H1 (cell line): ENCODE results near the gene RILPL1. TPM values are rescaled to one million over a fixed set of nuclear protein-coding genes. Genes with fewer than 3 reads are reported as not detected.
"Not testable (repeated sequence)": the region's sequence is repeated elsewhere in the genome, so short reads cannot be mapped to it uniquely, and the experiment has no call there.

Experiments
- CTCF ChIA-PET: fragments of 300-600 bp; sonication (Branson Sonifier 250); formaldehyde crosslinking; loops from one replicate; lab custom pipeline; 2021; ENCODE audit not compliant: partially characterized antibody; lab: Charles Lee
- POLR2A ChIA-PET: fragments of 300-600 bp; sonication (Branson Sonifier 250); formaldehyde crosslinking; loops from one replicate; lab custom pipeline; 2021; ENCODE audit warnings: inconsistent platforms; ENCODE audit not compliant: partially characterized antibody; lab: Charles Lee
- DNase-seq, 2 experiments: peaks; one replicate each; pipeline versions ENCODE4 v3.0.0 to v3.0.0-alpha.2; 2010 to 2022; ENCODE audit warnings: low spot score in 2 of 2, low read depth in 1 of 2, mixed read lengths in 1 of 2
- FAIRE-seq: peaks from 2 replicates; lab custom pipeline; 2011; peaks lifted over from hg19 to GRCh38; lab: Jason Lieb, UNC
- H2AFZ ChIP-seq: 2 replicates; pipeline ENCODE4 v1.8.1; 2012; ENCODE audit warnings: low read length, inconsistent platforms
- H2AK5ac ChIP-seq: 2 replicates; pipeline ENCODE4 v1.6.1; 2013; ENCODE audit warnings: low read depth, low read length
- H2BK120ac ChIP-seq: replicated peaks from 2 replicates; pipeline ENCODE3; 2013; ENCODE audit warnings: low read depth, low read length, inconsistent platforms
- H2BK12ac ChIP-seq: 2 replicates; pipeline ENCODE4 v1.6.1; 2013; ENCODE audit warnings: low read depth, low read length
- H2BK15ac ChIP-seq: 2 replicates; pipeline ENCODE4 v1.6.1; 2013; ENCODE audit warnings: low read length
- H2BK20ac ChIP-seq: 2 replicates; pipeline ENCODE4 v1.6.1; 2013; ENCODE audit warnings: low read length
- H2BK5ac ChIP-seq: 2 replicates; pipeline ENCODE4 v1.6.1; 2013; ENCODE audit warnings: low read depth, low read length
- H3K14ac ChIP-seq: 2 replicates; pipeline ENCODE4 v1.6.1; 2013; ENCODE audit warnings: inconsistent platforms; ENCODE audit not compliant: insufficient read length
- H3K18ac ChIP-seq: 2 replicates; pipeline ENCODE4 v1.6.1; 2013; ENCODE audit warnings: low read length; ENCODE audit errors: extremely low read depth
- H3K23ac ChIP-seq: 2 replicates; pipeline ENCODE4 v1.6.1; 2013; ENCODE audit warnings: inconsistent platforms; ENCODE audit not compliant: insufficient read length
- H3K23me2 ChIP-seq: 2 replicates; pipeline ENCODE4 v1.6.1; 2013; ENCODE audit warnings: low read depth, low read length
- H3K27ac ChIP-seq: 2 replicates; pipeline ENCODE4 v1.6.1; 2011; ENCODE audit warnings: low read depth, low read length, inconsistent platforms
- H3K27me3 ChIP-seq, 4 experiments: replicated peaks in 1 of 4; 1 replicate in 1 of 4; 2 replicates in 3 of 4; pipeline versions ENCODE4 v1.6.1 to v1.8.1; 2011 to 2013; ENCODE audit warnings: low read length in 3 of 4, mild to moderate bottlenecking in 3 of 4, inconsistent platforms in 2 of 4, mixed read lengths in 2 of 4, moderate library complexity in 1 of 4; ENCODE audit not compliant: control insufficient read depth in 3 of 4, insufficient read depth in 3 of 4; ENCODE audit errors: extremely low read depth in 1 of 4
- H3K36me3 ChIP-seq, 4 experiments: 2 replicates each; pipeline versions ENCODE4 v1.6.1 to v1.8.1; 2011 to 2013; ENCODE audit warnings: mild to moderate bottlenecking in 4 of 4, low read length in 3 of 4, moderate library complexity in 2 of 4, control low read depth in 1 of 4, inconsistent platforms in 1 of 4; ENCODE audit not compliant: insufficient read depth in 4 of 4, control insufficient read depth in 2 of 4
- H3K4ac ChIP-seq: replicated peaks from 2 replicates; pipeline ENCODE3; 2013; ENCODE audit warnings: low read length, low read depth, mixed read lengths, inconsistent platforms; ENCODE audit not compliant: insufficient read length
- H3K4me1 ChIP-seq, 4 experiments: replicated peaks in 1 of 4; 1 replicate in 1 of 4; 2 replicates in 3 of 4; pipeline versions ENCODE4 v1.6.1 to v1.8.1; 2011 to 2013; ENCODE audit warnings: low read length in 3 of 4, inconsistent platforms in 2 of 4, mixed read lengths in 1 of 4; ENCODE audit not compliant: insufficient read depth in 4 of 4, control insufficient read depth in 3 of 4
- H3K4me2 ChIP-seq, 2 experiments: 2 replicates each; pipeline versions ENCODE4 v1.6.1 to v1.8.1; 2011 to 2013; ENCODE audit warnings: low read depth in 2 of 2, low read length in 2 of 2, control low read depth in 1 of 2, inconsistent platforms in 1 of 2, mild to moderate bottlenecking in 1 of 2; ENCODE audit not compliant: insufficient read depth in 1 of 2
- H3K4me3 ChIP-seq, 4 experiments: fragments of 200-600, 300-600 bp in 1 of 4; sonication (generic), shearing (Covaris generic), sonication (Bioruptor Twin) in 1 of 4; 2 replicates each; pipeline versions ENCODE4 v1.5.1 to v1.8.1; 2011 to 2016; ENCODE audit warnings: low read length in 4 of 4, low read depth in 3 of 4, control low read depth in 2 of 4, inconsistent platforms in 2 of 4, mild to moderate bottlenecking in 2 of 4, mixed read lengths in 1 of 4, moderate library complexity in 1 of 4; ENCODE audit not compliant: insufficient read depth in 2 of 4; ENCODE audit errors: extremely low read depth in 1 of 4
- H3K56ac ChIP-seq: replicated peaks from 2 replicates; pipeline ENCODE3; 2013; ENCODE audit warnings: low read depth, mild to moderate bottlenecking, mixed read lengths, low read length, inconsistent platforms; ENCODE audit not compliant: insufficient read length
- H3K79me1 ChIP-seq: 2 replicates; pipeline ENCODE4 v1.6.1; 2013; ENCODE audit warnings: low read depth, low read length, control low read depth
- H3K79me2 ChIP-seq, 2 experiments: 2 replicates each; pipeline versions ENCODE4 v1.6.1 to v1.8.1; 2012 to 2013; ENCODE audit warnings: low read length in 2 of 2, mild to moderate bottlenecking in 2 of 2, inconsistent platforms in 1 of 2; ENCODE audit not compliant: insufficient read depth in 2 of 2, control insufficient read depth in 1 of 2
- H3K9ac ChIP-seq, 4 experiments: replicated peaks in 1 of 4; 1 replicate in 1 of 4; 2 replicates in 3 of 4; pipeline versions ENCODE4 v1.6.1 to v1.8.1; 2011 to 2013; ENCODE audit warnings: low read depth in 3 of 4, low read length in 3 of 4, control low read depth in 2 of 4, mild to moderate bottlenecking in 2 of 4, moderate library complexity in 2 of 4, inconsistent platforms in 1 of 4; ENCODE audit errors: extremely low read depth in 1 of 4
- H3K9me3 ChIP-seq, 2 experiments: 2 replicates each; pipeline versions ENCODE4 v1.6.1 to v1.8.1; 2012 to 2013; ENCODE audit warnings: mild to moderate bottlenecking in 2 of 2, moderate library complexity in 2 of 2, control low read depth in 1 of 2, inconsistent platforms in 1 of 2, low read depth in 1 of 2, low read length in 1 of 2, mixed read lengths in 1 of 2; ENCODE audit not compliant: insufficient read depth in 2 of 2
- H4K20me1 ChIP-seq, 2 experiments: replicated peaks in 1 of 2; 2 replicates each; pipeline versions ENCODE3 to v1.8.1; 2011 to 2013; ENCODE audit warnings: inconsistent platforms in 2 of 2, low read length in 2 of 2, mild to moderate bottlenecking in 1 of 2; ENCODE audit not compliant: insufficient read depth in 2 of 2, control insufficient read depth in 1 of 2
- H4K5ac ChIP-seq: 2 replicates; pipeline ENCODE4 v1.6.1; 2013; ENCODE audit warnings: low read length, low read depth, mixed read lengths, inconsistent platforms; ENCODE audit not compliant: insufficient read length
- H4K8ac ChIP-seq: 2 replicates; pipeline ENCODE4 v1.8.0; 2013; ENCODE audit warnings: mild to moderate bottlenecking, moderate library complexity, low read length, inconsistent platforms; ENCODE audit not compliant: insufficient read depth; ENCODE audit errors: extremely low read depth
- H4K91ac ChIP-seq: replicated peaks from 2 replicates; pipeline ENCODE3; 2013; ENCODE audit warnings: low read length, mixed read lengths, inconsistent platforms; ENCODE audit not compliant: insufficient read length
- YY1 ChIP-seq: IDR thresholded peaks from 2 replicates; pipeline ENCODE4 v1.6.1; 2011; ENCODE audit warnings: low read depth, mild to moderate bottlenecking, low read length
- WGBS, 2 experiments: shearing (Covaris generic) in 1 of 2; methylation state at CpG; one replicate each; pipeline versions ENCODE4 v1.1.6 to v1.1.7; 2013 to 2015; ENCODE audit warnings: low lambda C conversion rate in 2 of 2, mixed read lengths in 2 of 2, inconsistent platforms in 1 of 2, low coverage in 1 of 2, missing lambda C conversion rate in 1 of 2; ENCODE audit not compliant: insufficient replicate concordance in 2 of 2, insufficient coverage in 1 of 2, insufficient read length in 1 of 2; ENCODE audit errors: extremely low coverage in 1 of 2, missing lambda C conversion rate in 1 of 2; 5-methylcytosine and 5-hydroxymethylcytosine counted together
- polyA plus RNA-seq, 7 experiments: library from polyadenylated mRNA; depleted of rRNA in 3 of 7; stranded (reverse) in 5 of 7; unstranded in 2 of 7; fragments of >200 nt in 5 of 7; fragments of 200-250 nt in 2 of 7; gene quantifications; 1 replicate in 5 of 7; 2 replicates in 1 of 7; 4 replicates in 1 of 7; pipeline versions ENCODE4 v1.2.1 to v1.2.3, GENCODE V29; 2011 to 2013; ENCODE audit warnings: missing spikeins in 2 of 7, mixed read lengths in 2 of 7
- total RNA-seq: library from RNA; stranded (reverse); fragmentation: NEBNext Ultra II Directional; extraction: Animal tissue kit (Norgen Biotek cat#: 25700); gene quantifications from 2 replicates; pipeline ENCODE4 v1.2.1, GENCODE V29; 2021

RILPL1 gene
- total and polyA plus RNA-seq, 2 of the 8 experiments (the other 6 are each of a cell fraction or from before 2014, with no cell fraction given) = 6.7 to 9.4 TPM

DNA sequence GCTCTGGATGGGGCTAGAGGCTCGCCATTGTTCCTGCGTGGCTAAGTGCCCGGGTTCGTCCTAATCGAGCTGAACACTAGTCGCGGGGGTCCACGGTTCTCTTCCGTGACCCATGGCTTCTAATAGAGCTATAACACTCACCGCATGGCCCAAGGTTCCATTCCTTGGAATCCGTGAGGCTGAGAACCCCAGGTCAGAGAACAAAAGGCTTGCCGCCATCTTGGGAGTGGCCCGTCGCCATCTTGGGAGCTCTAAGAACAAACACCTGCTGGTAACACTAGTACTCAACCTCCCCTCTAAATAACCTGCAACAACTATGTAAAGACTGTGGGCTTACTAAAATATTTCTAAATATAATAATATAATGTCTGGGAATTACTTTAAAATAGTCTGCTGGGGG, 25.0 kb upstream of the RILPL1 start:
- H3K4me1 ChIP-seq, H2BK15ac ChIP-seq, H3K14ac ChIP-seq, DNase-seq, H3K4me2 ChIP-seq, H3K36me3 ChIP-seq, H3K4me3 ChIP-seq, FAIRE-seq, H2AK5ac ChIP-seq, H4K8ac ChIP-seq, H3K27me3 ChIP-seq, H3K23me2 ChIP-seq, H2AFZ ChIP-seq, H2BK5ac ChIP-seq, H3K18ac ChIP-seq, H4K20me1 ChIP-seq, H3K27ac ChIP-seq, H2BK20ac ChIP-seq, H3K4ac ChIP-seq, H2BK120ac ChIP-seq, H3K79me1 ChIP-seq, H4K5ac ChIP-seq, H3K9me3 ChIP-seq, H3K23ac ChIP-seq, H4K91ac ChIP-seq, H3K9ac ChIP-seq, H3K79me2 ChIP-seq, H3K56ac ChIP-seq, H2BK12ac ChIP-seq: not testable (repeated sequence)
- POLR2A ChIA-PET = interaction anchor here (2.0 kb wide), 1 partner anchor 13 kb away, joined by 5 read pairs; no protein-coding TSS in a partner anchor
- peak; percentile 73; the same call in 1 of the 2 replicates for TF ChIP-seq YY1
- CTCF ChIA-PET = interaction anchor here (1.4 kb wide), 1 partner anchor 23 kb away, joined by 3 read pairs; no protein-coding TSS in a partner anchor
- 98% methylated on average over 14 of the region's 14 CpGs; no CpG with 5 or more reads in 1 of the 2 experiments for WGBS, 2 experiments

DNA sequence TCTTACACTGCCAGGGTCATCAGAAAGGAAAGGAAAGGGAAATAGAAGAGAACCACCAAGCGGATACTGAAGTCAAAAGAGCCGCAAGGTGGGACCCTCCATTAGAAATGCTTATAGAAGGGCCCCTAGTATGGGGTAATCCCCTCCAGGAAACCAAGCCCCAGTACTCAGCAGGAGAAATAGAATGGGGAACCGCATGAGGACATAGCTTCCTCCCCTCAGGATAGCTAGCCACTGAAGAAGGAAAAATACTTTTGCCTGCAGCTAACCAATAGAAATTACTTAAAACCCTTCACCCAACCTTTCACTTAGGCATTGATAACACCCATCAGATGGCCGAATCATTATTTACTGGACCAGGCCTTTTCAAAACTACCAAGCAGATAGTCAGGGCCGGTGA, 21.3 kb upstream of the RILPL1 start:
- H3K9me3 ChIP-seq, H3K36me3 ChIP-seq, H2AFZ ChIP-seq, H4K20me1 ChIP-seq, H3K9ac ChIP-seq, H3K4me2 ChIP-seq, H2BK15ac ChIP-seq, H3K23ac ChIP-seq, H2BK5ac ChIP-seq, H3K56ac ChIP-seq, FAIRE-seq, H4K91ac ChIP-seq, H4K8ac ChIP-seq, DNase-seq, H3K27ac ChIP-seq, H3K18ac ChIP-seq, H3K4me1 ChIP-seq, H3K4ac ChIP-seq, H3K27me3 ChIP-seq, H2BK120ac ChIP-seq, H3K23me2 ChIP-seq, H2BK20ac ChIP-seq, H2AK5ac ChIP-seq, POLR2A ChIA-PET, H2BK12ac ChIP-seq, H3K14ac ChIP-seq, H3K79me2 ChIP-seq, H3K79me1 ChIP-seq, H3K4me3 ChIP-seq, H4K5ac ChIP-seq: not testable (repeated sequence)
- WGBS, 2 experiments = 82% methylated on average over 5 of the region's 5 CpGs; no CpG with 5 or more reads in 1 of the 2 experiments
- CTCF ChIA-PET = interaction anchor here (0.8 kb wide), 1 partner anchor 13 kb away, joined by 3 read pairs; no protein-coding TSS in a partner anchor
